Stimulated activated CD4-positive, alpha-beta T cell treated with anti-CD3 and anti-CD28 coated beads, TNF-alpha, amount 100 ng/mL, for 4 hours (primary cell): Measurements from ENCODE around the gene HTD2.

Experiments used
- DNase-seq, 3 experiments: peaks; one replicate each; pipeline ENCODE4 v3.0.0-alpha.2; 2020; ENCODE audit warnings: low read depth in 3 of 3

Gene HTD2

GRCh38 chr3:58292866-58293265 lies 13.5 kb upstream of the HTD2 start:
- DNase-seq = no peak

- no peak for DNase-seq
These were observed 12.8 kb upstream of the HTD2 start for GRCh38 chr3:58293516-58293915.

GRCh38 chr3:58296269-58296668 lies 10.1 kb upstream of the HTD2 start:
- DNase-seq = no peak

GRCh38 chr3:58296843-58297242 lies 9.5 kb upstream of the HTD2 start:
- no peak for DNase-seq

GRCh38 chr3:58298190-58298589 lies 8.1 kb upstream of the HTD2 start:
- no peak for DNase-seq

- no peak for DNase-seq
These were observed 7.2 kb upstream of the HTD2 start for GRCh38 chr3:58299075-58299474.

- no peak for DNase-seq
These were observed 6.3 kb upstream of the HTD2 start for GRCh38 chr3:58299839-58300516.

- DNase-seq = no peak
These were observed 1.4 kb downstream of the HTD2 start for GRCh38 chr3:58307639-58308215.

- DNase-seq = no peak
These were observed 2.4 kb downstream of the HTD2 start for GRCh38 chr3:58308728-58309127.

GRCh38 chr3:58317811-58318210 lies 11.5 kb downstream of the HTD2 start:
- DNase-seq = no peak

GRCh38 chr3:58321791-58322190 lies 15.5 kb downstream of the HTD2 start:
- DNase-seq = no peak

- no peak for DNase-seq
These were observed 16.5 kb downstream of the HTD2 start for GRCh38 chr3:58322793-58323192.

- no peak for DNase-seq
These were observed 17.4 kb downstream of the HTD2 start for GRCh38 chr3:58323529-58324390.

GRCh38 chr3:58324391-58325390 lies 18.4 kb downstream of the HTD2 start:
- no peak for DNase-seq

GRCh38 chr3:58325525-58325992 lies 19.2 kb downstream of the HTD2 start:
- no peak for DNase-seq

- no peak for DNase-seq
These were observed 20.1 kb downstream of the HTD2 start for GRCh38 chr3:58326267-58326900.

- DNase-seq = no peak
These were observed 23.0 kb downstream of the HTD2 start for GRCh38 chr3:58329150-58329921.

GRCh38 chr3:58329922-58330413 lies 23.6 kb downstream of the HTD2 start:
- DNase-seq = no peak

GRCh38 chr3:58331593-58332152 lies 25.4 kb downstream of the HTD2 start:
- no peak for DNase-seq
